Subcutaneous adipose tissue (tissue), 4 donors: ENCODE results near the gene C16orf95. TPM values are rescaled to one million over a fixed set of nuclear protein-coding genes. Genes with fewer than 3 reads are reported as not detected.

Experiments
- total RNA-seq, 4 donors: library from RNA; depleted of rRNA; stranded (reverse); fragments of >200 nt; gene quantifications; one replicate each; pipeline ENCODE4 v1.1.0, GENCODE V29; 2016
- TF ChIP-seq, protein P1 (sequence below): fragments of 450-650 bp; IDR thresholded peaks from one replicate; pipeline ENCODE4 v1.5.1; 2016; ENCODE audit warnings: low read depth, mild to moderate bottlenecking, control low read depth, antibody characterized with exemption, moderate library complexity

Gene C16orf95
- total RNA-seq, 4 donors from 2014 or later: 1.3 to 6.2 (median 1.8) TPM

DNA sequence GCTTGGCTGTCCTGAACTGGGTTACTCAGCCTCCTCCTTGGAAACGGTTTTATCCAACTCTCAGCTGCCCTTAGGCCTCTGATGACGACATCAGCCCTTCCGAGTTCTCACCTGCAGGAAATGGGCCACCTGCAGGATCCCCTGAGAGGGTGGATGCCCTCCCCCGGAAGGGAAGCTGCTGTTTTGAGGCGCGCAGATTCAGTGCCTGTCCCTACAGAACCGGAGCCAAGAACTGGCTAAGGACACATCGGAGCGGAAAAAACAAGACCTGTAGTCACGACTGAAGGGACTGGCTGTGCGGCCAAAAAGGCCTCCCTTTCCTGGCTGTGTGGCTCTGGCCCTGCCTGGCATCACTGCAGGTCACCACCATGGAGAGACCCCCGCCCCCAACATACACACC is 11.7 kb upstream of the C16orf95 start:
- TF ChIP-seq, protein P1, sequence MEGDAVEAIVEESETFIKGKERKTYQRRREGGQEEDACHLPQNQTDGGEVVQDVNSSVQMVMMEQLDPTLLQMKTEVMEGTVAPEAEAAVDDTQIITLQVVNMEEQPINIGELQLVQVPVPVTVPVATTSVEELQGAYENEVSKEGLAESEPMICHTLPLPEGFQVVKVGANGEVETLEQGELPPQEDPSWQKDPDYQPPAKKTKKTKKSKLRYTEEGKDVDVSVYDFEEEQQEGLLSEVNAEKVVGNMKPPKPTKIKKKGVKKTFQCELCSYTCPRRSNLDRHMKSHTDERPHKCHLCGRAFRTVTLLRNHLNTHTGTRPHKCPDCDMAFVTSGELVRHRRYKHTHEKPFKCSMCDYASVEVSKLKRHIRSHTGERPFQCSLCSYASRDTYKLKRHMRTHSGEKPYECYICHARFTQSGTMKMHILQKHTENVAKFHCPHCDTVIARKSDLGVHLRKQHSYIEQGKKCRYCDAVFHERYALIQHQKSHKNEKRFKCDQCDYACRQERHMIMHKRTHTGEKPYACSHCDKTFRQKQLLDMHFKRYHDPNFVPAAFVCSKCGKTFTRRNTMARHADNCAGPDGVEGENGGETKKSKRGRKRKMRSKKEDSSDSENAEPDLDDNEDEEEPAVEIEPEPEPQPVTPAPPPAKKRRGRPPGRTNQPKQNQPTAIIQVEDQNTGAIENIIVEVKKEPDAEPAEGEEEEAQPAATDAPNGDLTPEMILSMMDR: no peak

DNA sequence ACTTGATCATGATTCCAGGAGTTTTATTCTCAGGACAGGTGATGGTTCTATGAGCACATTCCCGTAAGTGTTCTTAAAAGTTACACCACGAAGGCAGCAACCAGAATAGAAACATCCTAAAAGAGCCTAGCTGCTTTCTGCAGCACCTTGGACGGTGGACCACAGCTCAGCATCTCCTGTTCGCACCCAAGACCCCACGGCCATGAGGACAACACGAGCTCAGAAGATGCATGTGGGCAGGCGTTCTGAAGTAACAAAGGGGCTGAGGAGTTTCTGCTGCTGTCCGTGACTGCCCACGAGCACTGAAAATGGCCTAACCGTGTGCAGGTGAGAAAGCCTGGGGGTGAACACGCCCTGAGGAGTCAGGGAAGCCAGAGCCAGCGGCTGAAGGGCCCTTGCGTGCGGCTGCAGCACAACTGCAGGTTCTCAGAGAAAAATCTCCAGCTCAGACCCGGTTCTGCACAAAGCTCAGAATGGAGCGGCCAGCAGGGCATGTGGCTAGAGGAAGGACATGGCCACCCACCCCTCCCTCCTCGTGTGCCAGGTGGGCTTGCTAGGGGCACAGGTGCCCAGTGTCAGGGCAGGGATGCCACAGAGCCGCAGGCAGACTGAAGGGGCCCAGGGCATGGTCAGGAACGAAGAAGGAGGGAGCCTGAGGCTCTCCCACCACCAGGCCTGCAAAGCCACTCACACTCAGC is 10.8 kb upstream of the C16orf95 start:
- TF ChIP-seq, protein P1: no peak

DNA sequence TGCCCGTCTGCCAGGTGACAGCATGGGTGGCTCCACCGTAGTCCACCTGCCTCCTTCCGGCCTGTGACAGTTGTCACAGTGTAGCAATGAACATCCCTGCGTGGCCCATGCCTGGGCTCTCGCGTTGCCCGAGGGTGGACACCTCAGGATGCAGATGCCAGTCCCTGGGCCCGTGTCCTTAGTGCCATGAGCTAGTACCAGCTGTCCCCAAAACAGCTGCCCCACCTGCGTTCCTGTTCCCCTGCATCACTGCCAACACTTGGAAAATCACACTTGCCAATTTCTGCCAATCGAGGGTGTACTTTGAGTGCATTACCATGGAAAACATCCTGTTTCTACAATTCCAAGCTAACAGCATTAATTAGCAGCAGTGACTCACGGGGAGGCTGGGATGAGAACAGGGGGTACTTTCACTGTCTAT is 9.0 kb upstream of the C16orf95 start:
- TF ChIP-seq, protein P1: no peak

DNA sequence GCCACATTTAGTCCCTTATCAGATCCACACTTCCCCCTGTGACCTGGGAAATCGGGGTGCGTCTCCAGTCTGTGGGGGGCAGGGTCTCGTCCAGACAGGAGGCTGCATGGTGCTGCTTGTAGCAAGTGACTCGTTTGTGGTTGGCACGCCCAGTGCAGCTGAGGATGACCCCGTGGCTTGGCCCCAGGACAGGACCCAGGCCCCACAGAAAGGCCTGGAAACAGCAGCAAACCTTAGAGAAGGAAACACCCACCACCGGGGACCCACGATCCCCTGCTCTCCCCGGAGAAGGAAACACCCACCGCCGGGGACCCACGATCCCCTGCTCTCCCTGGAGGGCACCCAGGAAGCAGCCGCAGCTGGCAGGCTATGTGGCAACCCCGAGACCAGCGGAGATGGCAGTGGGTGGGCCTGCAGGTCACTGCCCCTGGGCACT is 8.2 kb upstream of the C16orf95 start:
- TF ChIP-seq, protein P1: no peak

DNA sequence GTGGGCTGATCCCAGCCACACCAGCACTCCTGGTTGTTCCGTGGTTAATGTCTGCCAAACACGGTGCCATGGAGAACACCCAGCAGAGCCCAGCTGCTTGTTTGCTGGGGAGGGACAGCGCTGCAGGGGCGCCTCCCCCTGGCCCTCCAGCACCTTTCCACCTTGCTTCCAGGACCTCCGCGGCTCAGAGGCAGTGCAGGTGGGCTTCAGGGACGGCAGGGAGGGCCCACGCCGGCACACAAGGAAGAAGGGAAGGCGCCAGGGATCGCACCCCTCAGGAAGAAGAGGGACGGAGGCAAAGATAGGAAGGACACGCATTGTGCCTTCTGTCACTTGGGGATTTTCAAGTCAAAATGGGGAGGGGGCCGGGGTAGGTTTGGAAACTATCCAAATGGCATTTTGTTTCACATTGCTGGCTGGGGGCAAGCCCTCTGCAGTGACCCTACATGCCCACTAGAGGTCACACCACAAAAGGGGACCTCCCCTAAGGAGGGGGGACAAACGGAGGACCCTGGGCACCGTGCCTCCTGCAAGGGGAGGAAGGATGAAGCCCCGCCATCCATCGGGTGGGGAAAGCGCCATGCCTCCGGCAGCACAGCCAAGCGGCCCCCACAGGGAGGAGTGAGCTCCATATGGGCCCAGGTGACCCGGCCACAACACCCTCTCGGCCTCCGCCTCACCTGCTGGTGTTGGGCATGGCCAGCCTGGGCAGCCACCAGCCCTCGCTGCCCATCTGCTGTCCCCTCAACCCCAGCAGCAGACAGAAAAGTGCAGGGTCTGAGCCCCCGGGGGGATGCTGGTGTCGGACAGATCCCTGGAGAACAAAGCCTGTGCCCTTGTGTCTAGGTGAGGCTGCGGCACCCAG is 7.5 kb upstream of the C16orf95 start:
- TF ChIP-seq, protein P1: no peak

DNA sequence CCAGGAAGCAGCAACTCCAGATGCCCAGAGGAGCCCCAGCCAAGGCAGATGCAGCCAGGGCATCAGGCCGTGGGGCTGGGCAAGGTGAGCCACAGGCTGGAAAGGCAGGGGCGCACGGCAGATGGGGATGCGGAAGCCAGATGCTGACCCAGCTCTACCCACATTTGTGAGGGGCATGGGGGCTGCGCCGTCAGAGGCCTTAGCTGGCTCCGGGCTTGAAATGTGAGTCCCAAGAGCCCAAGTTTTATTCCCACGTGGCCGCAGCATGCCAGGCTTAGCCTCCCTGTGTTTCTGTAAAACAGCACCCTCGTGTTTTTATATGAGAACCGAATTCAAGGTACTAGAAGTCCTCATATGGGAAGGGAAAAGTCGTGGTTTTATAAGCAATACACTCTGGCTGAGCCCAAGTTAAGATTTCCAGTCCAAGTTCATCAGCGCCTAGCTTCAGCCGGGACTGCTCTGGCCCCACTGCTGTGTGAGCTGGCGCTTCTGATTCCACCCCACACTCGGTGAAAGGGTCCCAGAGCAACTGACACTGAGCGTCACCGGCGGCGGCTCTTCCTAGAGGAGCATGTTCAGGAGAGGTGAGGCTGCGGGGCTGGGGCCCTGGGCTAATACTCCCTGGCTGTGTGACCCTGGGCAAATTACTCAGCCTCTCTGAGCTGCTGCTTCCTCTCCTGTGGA is 6.7 kb upstream of the C16orf95 start:
- TF ChIP-seq, protein P1: no peak
